Germinal center (tissue), 1 donor: Measurements from ENCODE around the gene HLA-F.
A peak's percentile ranks its signal among the peaks of the same experiment; 100 is the strongest.

ENCODE experiments used
- DNase-seq: peaks from one replicate; pipeline ENCODE4 v3.0.0; 2012; ENCODE audit warnings: mixed read lengths, low spot score

Gene HLA-F

DNA sequence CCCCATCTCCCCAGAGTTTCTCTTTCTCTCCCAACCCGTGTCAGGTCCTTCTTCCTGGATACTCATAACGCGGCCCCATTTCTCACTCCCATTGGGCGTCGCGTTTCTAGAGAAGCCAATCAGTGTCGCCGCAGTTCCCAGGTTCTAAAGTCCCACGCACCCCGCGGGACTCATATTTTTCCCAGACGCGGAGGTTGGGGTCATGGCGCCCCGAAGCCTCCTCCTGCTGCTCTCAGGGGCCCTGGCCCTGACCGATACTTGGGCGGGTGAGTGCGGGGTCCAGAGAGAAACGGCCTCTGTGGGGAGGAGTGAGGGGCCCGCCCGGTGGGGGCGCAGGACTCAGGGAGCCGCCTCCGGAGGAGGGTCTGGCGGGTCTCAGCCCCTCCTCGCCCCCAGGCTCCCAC, at the start of gene HLA-F:
TSS of gene HLA-F (plus strand) at position 173 of the 404 bp plus-strand sequence. CDS start at position 203, 30 bp downstream.
- DNase-seq = peak; percentile 88

DNA sequence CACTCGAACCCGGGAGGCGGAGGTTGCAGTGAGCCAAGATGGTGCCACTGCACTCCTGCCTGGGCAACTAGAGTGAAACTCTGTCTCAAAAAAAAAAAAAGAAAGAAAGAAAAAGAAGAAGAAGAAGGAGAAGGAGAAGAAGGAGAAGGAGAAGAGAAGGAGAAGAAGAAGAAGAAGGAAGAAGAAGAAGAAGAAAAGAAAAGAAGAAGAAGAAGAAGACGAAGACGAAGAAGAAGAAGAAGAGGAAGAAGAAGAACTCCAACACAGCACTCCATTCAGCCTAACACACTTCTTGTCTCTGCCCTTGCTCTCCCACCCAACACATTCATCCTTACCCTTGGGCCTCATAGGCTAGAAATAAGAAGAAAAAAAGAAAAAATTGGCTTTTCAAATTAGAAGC, 49.2 kb upstream of the HLA-F start:
- no peak for DNase-seq

DNA sequence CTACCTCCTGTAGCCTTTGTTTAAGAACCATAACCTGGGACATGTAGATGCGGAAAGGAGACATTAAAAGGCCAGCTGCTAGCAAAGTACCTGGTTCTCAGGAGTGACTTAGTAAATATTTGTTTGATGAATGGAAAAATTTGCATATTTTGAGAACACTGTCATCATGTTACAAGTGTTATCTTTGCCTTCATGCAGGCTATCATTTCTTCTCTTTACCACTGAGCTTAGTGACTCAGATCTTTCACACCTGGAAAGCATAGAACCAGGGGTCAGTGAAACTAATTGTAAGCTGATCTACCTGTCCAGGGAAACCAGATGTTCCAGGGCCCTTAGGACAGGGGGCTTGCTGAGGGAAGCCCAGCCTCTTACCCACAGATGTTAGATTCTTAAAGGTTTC, 47.7 kb upstream of the HLA-F start:
- DNase-seq = no peak

DNA sequence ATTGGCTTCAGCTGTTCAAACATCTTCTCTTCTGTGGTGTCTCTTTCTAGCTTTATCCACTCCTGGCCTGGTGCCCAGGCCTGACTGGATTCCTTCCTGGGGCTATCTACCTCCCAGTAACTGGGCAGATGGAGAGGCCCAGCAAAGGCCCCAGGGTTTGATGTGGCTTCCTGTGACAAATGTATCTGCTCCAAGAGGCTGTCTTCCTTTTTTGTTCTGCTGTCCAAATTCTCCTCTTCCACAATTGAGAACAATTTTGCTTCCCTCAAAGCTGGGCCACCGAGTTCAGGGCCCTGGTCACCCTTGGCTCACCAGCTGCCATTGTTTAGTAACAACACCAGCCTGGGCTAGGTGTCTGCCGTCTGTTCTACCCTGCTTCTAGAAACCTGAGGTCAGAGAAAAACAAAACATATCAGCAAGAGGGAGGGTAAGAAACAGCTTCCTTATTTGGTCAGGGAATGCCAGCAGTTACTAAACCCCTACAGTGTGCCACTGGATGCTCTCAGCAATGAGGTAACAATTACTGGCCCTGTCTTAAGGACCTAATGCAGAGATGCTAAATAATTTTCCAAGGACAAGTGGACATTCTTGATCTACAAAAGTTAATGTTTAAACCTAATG, 46.1 kb upstream of the HLA-F start:
- DNase-seq = no peak

DNA sequence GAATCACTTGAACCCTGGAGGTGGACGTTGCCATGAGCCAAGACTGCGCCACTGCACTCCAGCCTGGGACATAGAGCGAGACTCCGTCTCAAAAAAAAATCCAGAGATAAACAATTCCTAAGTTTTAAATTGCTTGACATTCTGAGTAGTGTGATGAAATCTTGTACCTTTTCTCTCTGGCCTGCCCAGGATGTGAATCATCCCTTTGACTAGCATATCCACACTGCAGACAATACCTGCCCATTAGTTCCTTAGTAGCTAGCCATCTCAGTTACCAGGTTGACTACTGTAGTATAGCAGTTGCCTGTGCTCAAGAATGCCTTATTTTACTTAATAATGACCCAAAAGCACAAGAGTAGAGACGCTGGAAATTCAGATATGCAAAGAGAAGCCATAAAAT, 45.1 kb upstream of the HLA-F start:
- no peak for DNase-seq

DNA sequence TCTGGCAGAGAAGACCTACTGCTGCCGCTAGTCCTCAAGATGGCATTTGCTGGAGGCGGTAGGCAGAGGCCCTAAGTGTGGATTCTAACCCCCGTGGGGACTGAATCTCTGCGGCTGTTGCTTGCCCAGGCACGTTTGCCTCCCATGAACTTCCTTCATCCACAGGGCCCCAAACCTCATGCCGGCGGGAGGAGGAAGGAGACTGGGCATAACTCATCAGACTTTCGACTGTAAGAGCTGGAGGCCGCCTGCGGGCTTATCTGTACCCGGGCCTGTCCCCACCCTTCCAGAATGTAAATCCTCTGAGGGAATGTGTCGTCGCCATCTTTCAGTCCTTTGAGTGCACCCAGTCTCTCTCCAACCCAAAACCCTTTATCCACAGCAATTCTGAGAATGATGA, 43.3 kb upstream of the HLA-F start:
- DNase-seq = no peak

DNA sequence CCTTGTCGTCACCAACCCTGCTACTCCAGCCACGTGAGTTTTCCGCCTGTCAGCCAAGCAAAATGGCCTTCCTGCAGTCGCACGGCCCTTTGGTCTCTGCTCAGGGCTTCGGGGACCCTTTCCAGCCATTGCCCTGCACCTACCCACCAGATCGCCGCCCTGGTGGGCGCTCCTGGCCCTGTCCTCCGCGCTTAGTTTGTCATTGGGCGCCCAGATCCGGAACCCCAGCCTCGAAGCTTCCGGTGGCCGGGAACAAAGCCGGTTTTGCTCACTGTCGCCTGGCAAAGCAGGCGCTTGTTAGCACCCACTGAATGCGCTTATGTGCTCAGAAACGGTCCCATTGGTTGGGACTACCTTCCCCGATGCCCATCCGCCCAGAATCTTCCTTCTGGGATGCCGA, 42.8 kb upstream of the HLA-F start:
- no peak for DNase-seq

DNA sequence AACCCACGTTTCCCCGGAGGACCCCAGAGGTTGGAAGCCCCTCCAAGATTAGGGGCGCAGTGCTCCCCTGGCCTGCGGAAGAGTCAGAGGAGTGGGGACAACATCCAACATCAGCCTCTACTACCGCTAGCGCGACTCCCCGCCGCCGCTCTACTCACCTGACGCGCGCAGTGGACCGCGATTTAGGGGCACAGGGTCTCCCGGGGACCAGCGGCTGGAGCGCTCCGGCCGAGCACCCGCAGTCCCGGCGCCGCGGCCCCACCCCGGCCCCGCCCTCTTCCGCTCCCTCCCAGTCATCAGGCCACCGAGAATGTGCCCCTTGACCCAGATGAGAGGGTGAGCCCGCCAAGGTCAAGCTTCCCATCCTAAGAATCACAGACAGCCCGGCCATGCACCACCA, 42.3 kb upstream of the HLA-F start, which contains the start of gene ZFP57:
TSS of gene ZFP57 (minus strand) at position 249 of the 400 bp plus-strand sequence. CDS start 4,149 bp downstream, outside the sequence.
- DNase-seq = no peak

DNA sequence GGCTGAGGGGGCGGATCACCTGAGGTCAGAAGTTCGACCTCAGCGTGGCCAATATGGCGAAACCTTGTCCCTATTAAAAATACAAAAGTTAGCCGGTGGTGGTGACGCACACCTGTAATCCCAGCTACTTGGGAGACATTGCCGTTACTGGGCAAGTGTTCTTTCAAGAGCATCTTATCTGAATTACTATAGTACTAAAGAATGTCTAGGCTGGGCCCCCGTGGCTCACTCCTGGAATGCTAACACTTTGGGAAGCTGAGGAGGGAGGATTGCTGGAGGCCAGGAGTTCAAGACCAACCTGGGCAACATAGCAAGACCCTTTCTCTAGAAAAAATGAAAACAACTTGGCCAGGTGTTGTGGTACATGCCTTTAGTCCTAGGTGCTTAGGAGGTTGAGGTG, 41.4 kb upstream of the HLA-F start:
- DNase-seq = no peak

DNA sequence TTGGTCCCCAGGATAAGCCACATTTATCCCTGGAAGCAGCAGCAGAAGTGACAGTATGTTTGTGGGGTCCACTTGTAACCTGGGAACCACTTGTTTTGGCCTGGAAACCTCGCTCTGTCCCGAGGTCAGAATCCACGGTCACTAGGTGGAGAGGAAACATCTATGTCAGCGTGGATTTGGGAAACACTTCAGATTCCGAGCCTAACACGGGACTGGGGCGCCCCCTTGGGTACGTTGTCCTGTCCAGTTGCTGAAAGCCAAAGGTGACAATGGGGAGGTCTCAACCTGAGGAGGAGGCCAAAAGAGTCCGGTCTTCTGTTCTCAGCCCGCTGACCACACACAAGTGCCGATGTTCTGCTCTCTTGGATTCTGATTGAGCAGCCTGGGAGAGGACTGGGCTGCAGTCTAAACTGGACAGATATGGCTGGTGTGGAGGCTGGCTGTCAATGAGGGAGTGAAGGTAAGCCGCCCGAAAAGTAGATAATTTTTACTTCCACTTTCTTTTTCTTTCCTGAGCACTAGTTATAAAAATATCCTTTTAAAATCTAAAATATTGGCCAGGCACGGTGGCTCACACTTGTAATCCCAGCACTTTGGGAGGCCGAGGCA, 37.4 kb upstream of the HLA-F start:
- no peak for DNase-seq

DNA sequence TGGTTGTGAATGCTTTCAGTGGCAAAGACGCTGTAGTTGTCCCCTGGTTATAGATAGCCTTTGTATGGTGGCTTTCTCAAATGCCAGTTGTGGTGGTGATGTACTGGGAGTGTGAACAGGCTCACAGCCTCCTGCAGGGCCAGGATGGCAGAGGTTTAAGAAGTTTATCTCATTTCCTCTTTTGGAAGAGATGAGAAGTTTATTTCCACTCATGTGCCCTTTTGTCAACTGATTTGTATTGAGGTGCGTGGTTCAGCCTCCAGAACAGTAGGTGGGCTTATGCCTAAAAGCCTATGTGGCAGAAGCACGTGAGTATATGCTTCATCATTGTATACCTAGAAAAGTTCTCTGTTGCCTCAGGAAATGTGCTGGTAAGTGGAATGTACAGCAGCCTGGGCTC, 28.6 kb upstream of the HLA-F start:
- no peak for DNase-seq

DNA sequence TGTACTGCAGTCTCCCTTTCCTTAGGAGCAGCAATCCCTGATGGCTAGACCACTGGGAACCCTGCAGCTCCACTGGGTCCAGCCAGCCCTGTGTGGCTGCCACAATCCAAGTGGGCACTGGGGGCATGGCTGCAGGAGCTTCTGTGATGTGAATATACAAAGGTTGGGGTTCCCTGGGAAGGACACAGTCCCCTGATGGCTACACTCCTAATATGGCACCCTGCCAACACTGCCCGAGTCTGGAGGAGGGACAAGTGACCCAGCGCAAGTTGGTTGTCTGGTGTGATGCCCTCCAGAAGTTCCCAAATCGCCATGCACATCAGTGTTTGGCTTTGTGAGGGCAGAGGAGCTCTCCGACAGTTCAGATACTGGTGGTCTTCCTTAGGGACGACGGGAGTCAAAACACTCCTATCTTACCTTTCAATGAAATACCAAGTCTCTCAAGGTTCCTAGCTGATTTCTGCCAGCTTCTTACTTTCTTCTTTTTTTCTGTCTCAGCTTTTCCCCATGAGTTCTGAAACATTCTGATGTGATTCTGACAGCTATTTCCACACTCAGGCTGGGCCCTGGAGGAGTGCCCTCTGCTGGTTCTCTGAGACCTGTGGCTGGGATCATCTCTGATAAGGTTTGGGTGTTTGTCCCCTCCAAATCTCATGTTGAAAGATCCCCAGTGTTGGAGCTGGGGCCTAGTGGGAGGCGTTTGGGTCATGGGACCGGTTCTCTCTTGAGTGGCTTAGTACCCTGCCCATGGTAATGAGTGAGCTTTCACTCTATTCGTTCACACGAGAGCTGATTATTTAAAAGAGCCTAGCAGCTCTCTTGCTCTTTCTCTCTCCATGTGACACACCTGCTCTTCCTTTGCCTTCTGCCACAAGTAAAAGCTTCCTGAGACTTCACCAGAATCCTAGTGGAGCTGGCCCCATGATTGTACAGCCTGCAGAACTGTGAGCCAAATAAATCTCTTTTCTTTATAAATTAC, 26.8 kb upstream of the HLA-F start:
- DNase-seq = no peak

DNA sequence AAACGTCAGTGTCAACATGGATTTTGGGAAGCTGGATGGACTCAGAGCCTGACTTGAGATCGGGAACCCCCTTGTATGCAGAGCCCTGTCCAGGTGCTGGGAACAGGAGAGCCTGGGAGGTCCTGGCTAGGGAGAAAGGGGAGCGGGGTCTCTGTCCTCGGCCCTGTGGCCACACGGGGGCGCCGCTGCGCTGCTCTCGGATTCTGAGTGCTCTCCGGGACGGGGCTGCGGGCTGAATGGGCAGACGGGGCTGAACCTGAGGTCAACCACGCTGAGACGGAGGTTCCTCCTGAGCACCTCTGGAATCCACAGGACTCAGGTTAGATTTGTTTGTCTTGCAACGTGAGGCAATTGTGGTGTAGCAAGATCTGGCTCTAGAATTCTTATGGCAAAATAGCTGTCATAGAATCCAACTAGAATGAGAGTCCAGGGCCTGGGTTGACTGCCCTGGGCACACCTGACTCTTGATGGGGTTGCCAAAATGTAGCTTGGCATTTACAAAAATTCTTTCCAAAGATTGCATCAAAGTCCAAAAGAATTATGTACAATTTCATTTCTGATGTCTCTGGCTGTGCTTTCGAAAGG, 20.6 kb upstream of the HLA-F start:
- peak; percentile 72 for DNase-seq

DNA sequence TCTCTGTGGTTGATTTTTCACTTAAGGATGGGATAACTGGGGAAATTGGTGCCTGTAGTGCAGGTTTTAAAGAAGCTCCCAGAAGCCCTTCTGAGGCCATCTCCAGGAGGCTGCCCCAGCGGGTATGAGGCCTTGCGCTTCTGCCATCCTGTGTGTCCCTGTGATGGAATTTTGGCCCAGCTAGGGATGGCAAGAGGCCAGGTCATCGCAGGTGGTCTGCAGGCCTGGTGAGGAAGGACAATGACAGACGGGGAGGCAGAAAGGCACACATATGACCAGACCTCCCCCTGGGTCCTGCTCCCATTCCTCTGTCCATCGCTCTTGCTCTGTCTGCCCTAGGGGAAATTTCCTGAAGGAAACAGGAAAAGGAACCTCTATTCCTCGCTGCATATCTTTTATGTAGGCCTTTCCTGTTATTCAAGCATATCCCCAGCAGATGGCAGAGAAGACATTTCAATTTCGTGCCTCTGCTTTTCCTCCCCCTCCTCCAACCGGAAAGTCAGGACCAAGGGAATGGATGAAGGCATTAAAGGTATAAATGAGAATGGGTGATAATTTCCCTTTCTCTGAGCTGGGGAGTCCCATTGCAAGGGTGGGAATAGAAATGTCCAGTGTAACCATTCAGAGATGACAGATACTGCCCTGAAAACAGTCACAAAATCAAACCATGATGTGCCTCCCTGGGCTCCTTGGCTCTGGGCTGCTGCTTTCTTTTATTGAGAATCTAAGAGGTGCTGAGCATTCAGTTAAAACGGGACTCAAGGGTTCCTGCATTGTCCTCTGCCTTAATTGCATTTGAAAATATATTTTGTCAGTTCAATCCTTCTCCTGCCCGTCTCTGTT, 17.6 kb upstream of the HLA-F start:
- DNase-seq = no peak

DNA sequence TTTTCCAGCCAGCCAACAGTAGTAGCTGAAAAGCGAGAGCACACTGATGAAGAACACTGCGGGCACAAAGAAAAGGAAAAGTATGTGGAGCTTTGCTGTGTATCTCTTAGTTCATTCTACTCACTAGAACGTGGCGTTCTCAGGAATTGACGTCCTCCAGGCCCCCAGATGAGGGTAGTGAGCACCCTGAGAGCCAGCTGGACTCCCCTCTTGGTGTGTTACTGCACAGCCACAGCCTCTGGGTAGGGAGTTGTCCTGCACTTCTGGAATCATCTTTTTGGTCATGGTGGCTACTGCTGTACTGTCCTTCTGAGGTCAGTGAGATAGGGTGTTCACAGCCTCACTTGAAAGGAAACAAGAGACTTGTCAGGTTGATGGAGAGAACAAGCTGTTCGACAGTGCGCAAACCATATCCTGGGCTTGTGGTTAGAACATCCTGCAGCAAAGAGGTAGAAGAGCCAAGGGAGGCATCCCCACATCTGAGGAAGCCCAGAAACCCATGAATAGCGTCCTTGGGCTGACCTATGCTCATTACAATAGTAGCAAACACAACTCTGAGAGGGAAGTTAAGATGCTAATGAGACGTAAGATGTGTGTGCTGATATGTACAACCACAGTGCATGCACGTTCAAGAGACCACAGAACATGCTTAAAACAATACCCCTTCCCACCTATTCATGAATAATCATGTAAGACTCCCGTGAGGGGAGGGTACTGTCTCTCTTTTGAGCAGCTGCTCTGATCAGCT, 14.6 kb upstream of the HLA-F start:
- DNase-seq = no peak

DNA sequence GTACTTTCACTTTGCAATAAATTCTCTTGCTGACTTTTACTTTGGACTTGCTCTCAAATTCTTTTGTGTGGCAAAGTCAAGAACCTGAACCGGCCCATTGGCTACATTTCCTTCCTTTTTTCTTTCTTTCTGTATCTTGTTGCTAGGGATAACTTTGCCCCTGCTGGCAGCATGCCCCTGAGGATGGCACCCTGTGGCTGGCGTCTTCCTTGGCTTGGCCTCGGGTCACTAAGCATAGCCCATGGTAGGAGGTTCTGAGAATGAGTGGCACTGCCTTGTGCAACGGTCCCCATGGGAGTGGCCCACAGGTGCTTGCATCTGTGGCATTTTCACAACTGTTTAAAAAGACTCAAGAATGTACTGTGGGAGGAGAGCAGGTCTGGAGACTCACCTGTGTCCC, 14.0 kb upstream of the HLA-F start:
- no peak for DNase-seq

DNA sequence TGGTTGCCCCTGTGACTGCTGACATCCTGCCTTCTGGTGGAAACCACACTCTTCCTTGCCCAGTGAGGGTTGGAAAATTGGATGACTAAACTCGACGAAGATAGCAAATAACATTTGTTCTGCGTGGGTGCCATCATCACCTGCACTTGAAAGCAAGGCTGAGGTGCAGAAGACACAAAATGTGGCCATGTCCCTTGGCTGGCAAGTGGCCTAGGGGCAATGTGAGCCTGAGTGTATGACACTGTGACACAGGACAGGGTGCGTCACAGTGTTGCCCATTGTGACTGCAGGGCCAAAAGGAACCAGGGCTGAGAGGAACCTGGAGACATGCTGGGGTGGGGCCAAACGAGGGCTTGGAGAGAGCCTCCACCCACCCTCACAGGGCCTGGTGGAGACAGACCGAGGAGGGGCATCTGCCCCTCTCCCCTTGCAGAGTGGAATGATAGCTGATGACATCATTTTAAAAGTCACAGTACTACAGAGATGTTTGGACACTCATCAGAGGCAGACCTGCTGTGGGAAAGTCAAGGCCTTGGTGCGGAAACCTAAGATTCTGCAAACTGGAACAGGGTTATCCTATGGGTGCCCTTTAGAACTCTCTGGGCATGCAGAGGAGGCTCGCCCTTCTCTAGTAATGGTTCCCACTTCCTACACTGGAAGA, 12.8 kb upstream of the HLA-F start:
- DNase-seq = no peak

DNA sequence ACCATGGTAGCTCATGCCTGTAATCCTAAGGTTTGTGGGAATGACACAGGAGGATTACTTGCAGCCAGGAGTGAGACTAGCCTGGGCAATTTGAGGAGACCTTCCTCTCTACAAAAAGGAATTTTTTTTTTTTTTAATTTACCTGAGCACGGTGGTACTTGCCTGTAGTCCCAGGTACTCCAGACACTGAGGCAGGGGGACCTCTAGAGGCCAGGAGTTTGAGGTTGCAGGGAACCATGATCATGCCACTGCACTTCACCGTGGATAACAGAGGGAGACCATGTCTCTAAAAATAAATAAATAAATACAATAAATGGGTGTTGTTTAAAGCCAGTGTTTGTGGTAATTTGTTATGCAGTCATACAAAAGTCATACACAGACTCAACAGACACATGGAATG, 2.4 kb upstream of the HLA-F start:
- no peak for DNase-seq

DNA sequence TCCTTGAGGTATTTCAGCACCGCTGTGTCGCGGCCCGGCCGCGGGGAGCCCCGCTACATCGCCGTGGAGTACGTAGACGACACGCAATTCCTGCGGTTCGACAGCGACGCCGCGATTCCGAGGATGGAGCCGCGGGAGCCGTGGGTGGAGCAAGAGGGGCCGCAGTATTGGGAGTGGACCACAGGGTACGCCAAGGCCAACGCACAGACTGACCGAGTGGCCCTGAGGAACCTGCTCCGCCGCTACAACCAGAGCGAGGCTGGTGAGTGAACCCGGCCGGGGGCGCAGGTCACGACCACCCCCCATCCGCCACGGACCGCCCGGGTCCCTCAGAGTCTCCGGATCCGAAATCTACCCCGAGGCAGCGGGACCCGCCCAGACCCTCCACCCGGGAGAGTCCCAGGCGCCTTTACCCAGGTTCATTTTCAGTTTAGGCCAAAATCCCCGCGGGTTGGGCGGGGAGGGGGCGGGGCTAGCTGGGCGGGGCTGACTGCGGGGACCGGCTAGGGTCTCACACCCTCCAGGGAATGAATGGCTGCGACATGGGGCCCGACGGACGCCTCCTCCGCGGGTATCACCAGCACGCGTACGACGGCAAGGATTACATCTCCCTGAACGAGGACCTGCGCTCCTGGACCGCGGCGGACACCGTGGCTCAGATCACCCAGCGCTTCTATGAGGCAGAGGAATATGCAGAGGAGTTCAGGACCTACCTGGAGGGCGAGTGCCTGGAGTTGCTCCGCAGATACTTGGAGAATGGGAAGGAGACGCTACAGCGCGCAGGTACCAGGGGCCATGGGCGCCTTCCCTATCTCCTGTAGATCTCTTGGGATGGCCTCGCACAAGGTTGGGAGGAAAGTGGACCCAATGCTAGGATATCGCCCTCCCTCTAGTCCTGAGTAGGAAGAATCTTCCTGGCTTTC, 693 bp downstream of the HLA-F start:
- DNase-seq = peak; percentile 80
